Measurements from ENCODE around the gene SLC51A.
"Not testable (repeated sequence)": the region's sequence is repeated elsewhere in the genome, so short reads cannot be mapped to it uniquely, and the experiment has no call there.

The SLC51A gene

DNA sequence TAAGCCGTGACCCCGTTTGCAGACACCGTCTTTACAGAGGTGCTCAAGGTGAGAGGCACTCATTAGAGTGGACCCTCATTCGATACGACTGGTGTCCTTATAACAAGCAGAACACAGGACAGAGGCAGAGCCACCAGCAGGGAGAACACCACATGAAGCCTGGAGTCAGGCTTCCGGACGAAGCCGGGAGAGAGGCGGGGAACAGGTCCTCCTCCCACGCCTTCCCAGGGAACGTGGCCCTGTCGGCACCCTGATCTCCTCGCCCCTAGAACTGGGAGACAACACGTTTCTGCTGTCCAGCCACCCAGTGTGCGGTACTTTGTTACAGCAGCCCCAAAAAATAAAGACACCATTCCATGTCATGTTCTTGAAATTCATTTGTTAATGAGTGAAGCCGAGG is 38.8 kb upstream of the SLC51A start:
- TF ChIP-seq, protein P1, sequence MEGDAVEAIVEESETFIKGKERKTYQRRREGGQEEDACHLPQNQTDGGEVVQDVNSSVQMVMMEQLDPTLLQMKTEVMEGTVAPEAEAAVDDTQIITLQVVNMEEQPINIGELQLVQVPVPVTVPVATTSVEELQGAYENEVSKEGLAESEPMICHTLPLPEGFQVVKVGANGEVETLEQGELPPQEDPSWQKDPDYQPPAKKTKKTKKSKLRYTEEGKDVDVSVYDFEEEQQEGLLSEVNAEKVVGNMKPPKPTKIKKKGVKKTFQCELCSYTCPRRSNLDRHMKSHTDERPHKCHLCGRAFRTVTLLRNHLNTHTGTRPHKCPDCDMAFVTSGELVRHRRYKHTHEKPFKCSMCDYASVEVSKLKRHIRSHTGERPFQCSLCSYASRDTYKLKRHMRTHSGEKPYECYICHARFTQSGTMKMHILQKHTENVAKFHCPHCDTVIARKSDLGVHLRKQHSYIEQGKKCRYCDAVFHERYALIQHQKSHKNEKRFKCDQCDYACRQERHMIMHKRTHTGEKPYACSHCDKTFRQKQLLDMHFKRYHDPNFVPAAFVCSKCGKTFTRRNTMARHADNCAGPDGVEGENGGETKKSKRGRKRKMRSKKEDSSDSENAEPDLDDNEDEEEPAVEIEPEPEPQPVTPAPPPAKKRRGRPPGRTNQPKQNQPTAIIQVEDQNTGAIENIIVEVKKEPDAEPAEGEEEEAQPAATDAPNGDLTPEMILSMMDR (IDR thresholded peaks at IDR 0.05; ENCODE audit: low read depth, low read length): no peak
- H3K4me3 ChIP-seq (ENCODE audit: low read depth, low read length): no peak overlapping the region

DNA sequence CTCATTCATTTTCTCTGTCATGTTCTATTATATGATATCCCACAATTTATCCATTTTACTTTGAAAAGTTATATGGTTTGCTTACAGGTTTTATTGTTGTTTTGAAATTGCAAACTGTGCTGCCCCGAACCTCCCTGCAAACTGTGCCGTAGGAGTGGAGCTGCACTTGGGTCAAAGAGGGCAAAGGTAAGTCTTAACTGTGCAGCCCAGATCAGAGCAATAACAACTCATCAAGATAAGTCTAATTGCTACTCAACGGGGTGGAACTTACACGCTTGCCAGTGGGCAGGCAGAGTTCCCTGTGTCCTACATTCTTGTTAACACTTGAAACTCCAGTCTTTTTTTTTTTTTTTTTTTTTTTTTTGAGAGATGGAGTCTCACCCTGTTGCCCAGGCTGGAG is 38.4 kb upstream of the SLC51A start:
- H3K4me3 ChIP-seq (ENCODE audit: low read depth, low read length): no peak overlapping the region
- TF ChIP-seq, protein P1 (IDR thresholded peaks at IDR 0.05; ENCODE audit: low read depth, low read length): no peak

DNA sequence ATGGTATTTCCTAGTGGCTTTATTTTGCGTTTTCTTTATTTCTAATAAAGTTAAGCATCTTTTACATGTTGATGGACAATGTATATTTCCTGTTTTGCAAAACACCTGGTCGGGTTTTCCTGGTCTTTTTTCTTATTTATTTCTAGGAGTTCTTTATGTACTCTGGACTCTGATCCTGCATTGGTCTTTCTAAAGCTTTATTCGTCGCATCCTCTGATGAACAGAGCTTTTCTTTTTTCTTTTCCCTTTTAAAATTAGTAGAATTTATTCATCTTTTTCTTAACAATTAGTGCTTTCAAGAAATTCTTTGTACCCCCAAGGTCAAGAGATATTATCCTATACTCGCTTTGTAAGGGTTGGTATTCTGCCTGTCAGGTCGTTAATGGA is 37.3 kb upstream of the SLC51A start:
- TF ChIP-seq, protein P1 (IDR thresholded peaks at IDR 0.05; ENCODE audit: low read depth, low read length): no peak
- no peak overlapping the region for H3K4me3 ChIP-seq (ENCODE audit: low read depth, low read length)

DNA sequence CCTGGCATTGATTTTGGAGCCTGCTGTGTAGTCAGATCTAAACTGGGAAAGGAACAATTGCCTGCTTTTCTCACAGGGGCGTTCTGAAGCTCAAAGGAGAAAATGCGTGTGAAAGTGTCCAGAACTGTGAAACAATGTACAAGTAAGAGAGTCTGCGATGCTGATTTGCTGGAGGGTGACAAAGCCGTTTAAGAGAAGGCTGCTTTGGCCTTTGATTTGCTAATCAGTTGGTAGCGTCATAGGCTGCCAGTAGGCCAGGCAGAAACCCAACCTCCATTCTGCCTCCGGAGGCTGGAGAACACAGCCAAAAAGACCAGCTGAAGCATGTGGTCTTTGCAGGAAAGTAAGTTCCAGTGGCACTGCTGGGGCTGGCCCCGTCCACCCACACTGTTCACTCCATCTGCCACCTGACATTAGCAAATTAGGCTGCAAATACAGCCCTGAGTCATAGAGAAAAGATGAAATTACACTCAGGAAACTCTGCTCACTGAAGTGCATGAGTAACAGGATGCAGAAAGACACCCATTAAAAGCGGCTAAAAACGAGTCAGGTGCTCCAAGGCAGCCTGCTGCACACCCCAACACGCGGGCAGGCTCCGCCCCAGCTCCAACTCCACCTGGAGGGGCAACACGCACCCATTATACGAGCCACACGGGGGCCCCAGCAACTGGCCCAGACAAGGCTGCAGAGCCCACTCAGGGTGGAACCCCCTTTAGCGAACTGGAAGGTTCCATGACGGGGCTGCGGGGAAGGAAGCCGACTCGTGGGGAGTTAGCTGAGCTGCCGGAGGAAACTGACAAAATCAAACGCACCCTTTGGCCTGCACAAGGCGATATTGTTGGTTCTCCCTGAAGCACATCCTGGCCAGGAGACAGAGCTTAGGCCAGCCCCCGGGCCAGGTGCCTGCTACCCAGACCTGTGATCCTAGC is 36.7 kb upstream of the SLC51A start:
- no peak overlapping the region for H3K4me3 ChIP-seq (ENCODE audit: low read depth, low read length)
- TF ChIP-seq, protein P1 (IDR thresholded peaks at IDR 0.05; ENCODE audit: low read depth, low read length): no peak

DNA sequence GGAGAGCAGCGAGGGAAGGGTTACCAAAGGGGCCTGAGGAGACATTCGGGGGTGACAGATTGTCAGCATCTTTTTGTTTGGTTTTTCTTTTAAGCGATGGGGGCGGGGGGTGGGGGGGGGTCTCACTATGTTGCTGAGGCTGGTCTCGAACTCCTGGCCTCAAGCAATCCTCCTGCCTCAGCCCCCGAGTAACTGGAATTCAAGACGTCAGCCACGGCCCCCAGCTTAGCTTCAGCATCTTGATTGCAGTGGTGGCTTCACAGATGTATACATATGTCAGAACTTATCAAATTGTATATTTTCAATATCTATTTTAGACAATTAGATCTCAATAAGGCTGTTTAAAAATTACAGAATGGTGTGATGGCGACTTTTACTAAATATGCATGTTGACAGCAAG is 36.0 kb upstream of the SLC51A start:
- TF ChIP-seq, protein P1 (IDR thresholded peaks at IDR 0.05; ENCODE audit: low read depth, low read length): no peak
- H3K4me3 ChIP-seq (ENCODE audit: low read depth, low read length): no peak overlapping the region

DNA sequence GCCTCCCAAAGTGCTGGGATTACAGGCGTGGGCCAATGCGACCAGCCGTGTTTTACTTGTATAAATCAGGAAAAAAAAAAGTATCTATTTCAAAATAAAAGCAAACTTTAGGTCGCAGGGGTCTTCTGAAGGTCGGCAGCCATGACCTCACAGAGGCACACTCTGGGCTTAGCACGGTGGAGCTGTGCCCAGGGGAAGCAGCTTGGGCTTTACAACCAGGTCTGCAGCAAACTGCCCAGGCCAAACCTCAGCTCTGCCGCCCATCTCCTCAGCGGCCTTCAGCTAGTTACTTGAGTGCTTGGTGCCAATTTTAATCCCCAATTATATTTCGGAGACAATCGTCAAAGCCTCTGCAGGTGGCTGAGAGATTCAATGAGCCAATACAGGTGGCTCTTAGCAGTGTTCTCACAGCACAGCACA is 35.2 kb upstream of the SLC51A start:
- TF ChIP-seq, protein P1 (IDR thresholded peaks at IDR 0.05; ENCODE audit: low read depth, low read length): no peak
- no peak overlapping the region for H3K4me3 ChIP-seq (ENCODE audit: low read depth, low read length)

DNA sequence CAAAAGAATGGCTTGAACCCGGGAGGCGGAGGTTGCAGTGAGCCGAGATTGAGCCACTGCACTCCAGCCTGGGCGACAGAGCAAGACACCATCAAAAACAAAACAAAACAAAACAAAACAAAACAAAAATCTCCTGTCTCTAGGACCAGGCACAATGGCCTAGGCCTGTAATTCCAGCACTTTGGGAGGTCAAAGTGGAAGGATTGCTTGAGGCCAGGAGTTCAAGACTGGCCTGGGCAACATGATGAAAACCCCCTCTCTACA is 32.2 kb upstream of the SLC51A start:
- not testable (repeated sequence) for H3K4me3 ChIP-seq (ENCODE audit: low read depth, low read length)

DNA sequence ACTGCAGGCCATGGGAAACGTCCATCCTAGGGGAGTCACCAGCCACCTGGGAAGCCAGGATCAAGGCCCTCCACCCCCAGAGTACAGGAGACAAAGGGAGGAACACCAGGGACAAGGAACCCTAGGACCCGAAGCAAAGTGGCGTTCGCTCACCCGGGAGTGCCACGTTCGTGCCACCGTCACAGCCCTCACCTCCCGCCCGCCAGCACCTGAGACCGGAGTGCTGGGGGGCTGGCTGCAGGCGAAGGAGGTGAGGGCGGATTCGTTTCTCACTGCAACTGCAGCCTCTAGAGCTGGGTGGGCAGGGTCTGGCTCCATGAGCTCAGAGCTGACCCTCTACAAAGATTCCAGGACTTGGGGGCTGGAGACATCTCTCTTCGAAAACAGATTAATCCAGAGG is 31.5 kb upstream of the SLC51A start:
- H3K4me3 ChIP-seq (ENCODE audit: low read depth, low read length): no peak overlapping the region
- TF ChIP-seq, protein P1 (IDR thresholded peaks at IDR 0.05; ENCODE audit: low read depth, low read length): no peak

All from WI38 (cell line).